HL-60 (cell line): ENCODE measurements around the gene AKR1E2.

Experiments
- CTCF ChIP-seq: IDR thresholded peaks from one replicate; pipeline ENCODE4 v1.5.1; 2011; ENCODE audit warnings: low read length, control low read depth, inconsistent platforms; ENCODE audit not compliant: insufficient read depth
- POLR2AphosphoS5 ChIP-seq: IDR thresholded peaks from 2 replicates; pipeline ENCODE4 v1.6.1; 2012; ENCODE audit warnings: low read depth
- SPI1 ChIP-seq: IDR thresholded peaks from 2 replicates; pipeline ENCODE4 v1.6.1; 2012; ENCODE audit warnings: low read depth, mild to moderate bottlenecking, borderline replicate concordance
- TF ChIP-seq, protein P1 (sequence below): IDR thresholded peaks from 2 replicates; pipeline ENCODE4 v1.6.1; 2012; ENCODE audit warnings: low read depth; ENCODE audit not compliant: insufficient replicate concordance

DNA sequence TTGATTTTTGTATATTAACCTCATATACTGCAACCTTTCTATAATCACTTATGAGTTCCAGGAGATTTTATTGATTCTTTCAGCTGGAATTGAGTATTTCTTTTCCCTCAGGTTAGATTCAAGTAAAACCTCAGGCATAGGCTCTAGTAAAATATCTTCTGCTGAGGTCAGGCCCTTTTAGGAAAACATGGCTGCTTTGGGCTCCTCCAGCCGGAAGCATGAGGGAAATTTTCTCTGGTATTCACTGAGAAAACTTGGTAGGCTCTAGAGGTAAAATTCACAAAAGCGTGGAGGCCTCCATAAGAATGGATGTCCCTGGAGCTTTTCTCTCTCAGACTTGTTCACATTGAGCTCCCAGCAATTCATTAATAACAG lies 56.7 kb downstream of the AKR1E2 start:
- TF ChIP-seq CTCF: no peak
- TF ChIP-seq POLR2AphosphoS5: no peak
- TF ChIP-seq, protein P1, sequence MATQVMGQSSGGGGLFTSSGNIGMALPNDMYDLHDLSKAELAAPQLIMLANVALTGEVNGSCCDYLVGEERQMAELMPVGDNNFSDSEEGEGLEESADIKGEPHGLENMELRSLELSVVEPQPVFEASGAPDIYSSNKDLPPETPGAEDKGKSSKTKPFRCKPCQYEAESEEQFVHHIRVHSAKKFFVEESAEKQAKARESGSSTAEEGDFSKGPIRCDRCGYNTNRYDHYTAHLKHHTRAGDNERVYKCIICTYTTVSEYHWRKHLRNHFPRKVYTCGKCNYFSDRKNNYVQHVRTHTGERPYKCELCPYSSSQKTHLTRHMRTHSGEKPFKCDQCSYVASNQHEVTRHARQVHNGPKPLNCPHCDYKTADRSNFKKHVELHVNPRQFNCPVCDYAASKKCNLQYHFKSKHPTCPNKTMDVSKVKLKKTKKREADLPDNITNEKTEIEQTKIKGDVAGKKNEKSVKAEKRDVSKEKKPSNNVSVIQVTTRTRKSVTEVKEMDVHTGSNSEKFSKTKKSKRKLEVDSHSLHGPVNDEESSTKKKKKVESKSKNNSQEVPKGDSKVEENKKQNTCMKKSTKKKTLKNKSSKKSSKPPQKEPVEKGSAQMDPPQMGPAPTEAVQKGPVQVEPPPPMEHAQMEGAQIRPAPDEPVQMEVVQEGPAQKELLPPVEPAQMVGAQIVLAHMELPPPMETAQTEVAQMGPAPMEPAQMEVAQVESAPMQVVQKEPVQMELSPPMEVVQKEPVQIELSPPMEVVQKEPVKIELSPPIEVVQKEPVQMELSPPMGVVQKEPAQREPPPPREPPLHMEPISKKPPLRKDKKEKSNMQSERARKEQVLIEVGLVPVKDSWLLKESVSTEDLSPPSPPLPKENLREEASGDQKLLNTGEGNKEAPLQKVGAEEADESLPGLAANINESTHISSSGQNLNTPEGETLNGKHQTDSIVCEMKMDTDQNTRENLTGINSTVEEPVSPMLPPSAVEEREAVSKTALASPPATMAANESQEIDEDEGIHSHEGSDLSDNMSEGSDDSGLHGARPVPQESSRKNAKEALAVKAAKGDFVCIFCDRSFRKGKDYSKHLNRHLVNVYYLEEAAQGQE: no peak
- no peak for TF ChIP-seq SPI1
